Epithelial cell of proximal tubule (primary cell): ENCODE data around the gene DNAJB8. TPM values are rescaled to one million over a fixed set of nuclear protein-coding genes. Genes with fewer than 3 reads are reported as not detected.

ENCODE experiments used
- DNase-seq: peaks from one replicate; pipeline ENCODE4 v3.0.0-alpha.2; 2011; ENCODE audit warnings: low read depth
- H3K4me3 ChIP-seq: 2 replicates; pipeline ENCODE4 v1.5.1; 2011; ENCODE audit warnings: low read depth, mild to moderate bottlenecking, low read length
- CTCF ChIP-seq: conservative IDR thresholded peaks from 2 replicates; pipeline ENCODE4 v1.5.1; 2012; ENCODE audit warnings: low read depth, mild to moderate bottlenecking, low read length
- total RNA-seq: library from RNA; depleted of rRNA; stranded (reverse); fragments of >200 nt; gene quantifications from 2 replicates; pipeline ENCODE4 v1.2.3, GENCODE V29; 2015

Gene DNAJB8
- total RNA-seq, 1 donor from 2014 or later = not detected

DNA sequence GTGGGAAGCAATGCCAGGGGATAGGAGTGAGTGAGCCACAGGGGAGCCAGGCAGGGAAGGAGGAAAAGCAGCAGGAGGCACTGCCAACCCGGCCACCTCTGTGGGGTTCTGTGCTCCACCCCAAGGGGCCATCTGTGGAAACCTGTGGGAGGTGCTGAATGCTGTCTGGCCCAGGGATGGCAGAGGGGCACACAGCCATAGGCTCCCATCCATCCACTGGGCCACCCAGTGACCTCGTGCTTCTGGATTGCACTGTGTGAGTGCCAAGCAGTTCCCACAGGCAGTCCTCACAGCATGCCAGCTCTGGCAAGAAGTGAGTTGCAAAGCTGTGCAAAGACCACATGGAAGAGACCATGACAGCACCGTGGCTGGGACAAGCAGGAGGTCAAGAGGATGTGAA is 27.5 kb downstream of the DNAJB8 start:
- no peak for DNase-seq
- TF ChIP-seq CTCF = no peak
- H3K4me3 ChIP-seq = no peak overlapping the region

GRCh38 chr3:128438488-128439072 is 28.1 kb downstream of the DNAJB8 start:
- DNase-seq = no peak
- H3K4me3 ChIP-seq = no peak overlapping the region
- TF ChIP-seq CTCF = peak; percentile 57

GRCh38 chr3:128436214-128436613 is 30.5 kb downstream of the DNAJB8 start:
- H3K4me3 ChIP-seq = no peak overlapping the region
- no peak for DNase-seq
- no peak for TF ChIP-seq CTCF

- H3K4me3 ChIP-seq = no peak overlapping the region
- no peak for DNase-seq
- TF ChIP-seq CTCF = no peak
These were observed 31.1 kb downstream of the DNAJB8 start for GRCh38 chr3:128435561-128435960.

GRCh38 chr3:128435058-128435457 is 31.6 kb downstream of the DNAJB8 start:
- no peak overlapping the region for H3K4me3 ChIP-seq
- DNase-seq = no peak
- no peak for TF ChIP-seq CTCF

- no peak overlapping the region for H3K4me3 ChIP-seq
- TF ChIP-seq CTCF = no peak
- no peak for DNase-seq
These were observed 32.2 kb downstream of the DNAJB8 start for GRCh38 chr3:128434524-128434923.

DNA sequence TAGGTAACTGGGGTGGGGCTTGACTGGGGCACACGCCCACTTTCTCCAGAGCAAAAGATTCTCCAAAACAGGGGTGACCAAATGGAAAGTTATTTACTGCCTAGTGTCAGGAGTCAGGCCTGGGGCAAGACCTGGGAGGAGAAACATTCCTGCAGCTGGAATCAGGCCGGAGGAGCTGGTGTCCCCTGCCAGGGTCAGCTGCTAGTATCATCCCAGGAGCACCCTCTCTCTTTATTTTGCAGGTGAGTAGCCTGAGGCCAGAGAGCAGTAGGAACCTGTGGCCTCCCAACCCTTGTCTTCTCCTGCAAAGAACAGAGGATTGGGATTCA is 32.9 kb downstream of the DNAJB8 start:
- no peak for DNase-seq
- no peak overlapping the region for H3K4me3 ChIP-seq
- no peak for TF ChIP-seq CTCF
